GM12878 (cell line): Measurements from ENCODE around the gene WNK2. TPM values are rescaled to one million over a fixed set of nuclear protein-coding genes. Genes with fewer than 3 reads are reported as not detected.

Source experiments
- BCL11A ChIP-seq: IDR thresholded peaks from 2 replicates; pipeline ENCODE4 v1.6.1; 2011; ENCODE audit warnings: low read depth, low read length
- BCL3 ChIP-seq: IDR thresholded peaks from 2 replicates; pipeline ENCODE4 v1.6.1; 2011; ENCODE audit warnings: borderline replicate concordance, low read depth, mild to moderate bottlenecking, moderate library complexity, low read length; ENCODE audit not compliant: insufficient read depth, poor library complexity, severe bottlenecking
- E2F4 ChIP-seq: IDR thresholded peaks from 2 replicates; pipeline ENCODE4 v1.6.1; 2012; ENCODE audit warnings: low read depth, low read length, improper control_type of control experiment
- ESRRA ChIP-seq: IDR thresholded peaks from 2 replicates; pipeline ENCODE4 v1.6.1; 2012; ENCODE audit warnings: mild to moderate bottlenecking, low read length, improper control_type of control experiment
- GATAD2B ChIP-seq: fragments of 450-650 bp; conservative IDR thresholded peaks from 2 replicates; pipeline ENCODE4 v1.6.1; 2017; ENCODE audit warnings: low read depth, mild to moderate bottlenecking, moderate library complexity
- KDM1A ChIP-seq: fragments of 200-600 bp; sonication (generic); IDR thresholded peaks from 2 replicates; pipeline ENCODE4 v1.6.1; 2016; ENCODE audit warnings: borderline replicate concordance
- MAX ChIP-seq: IDR thresholded peaks from 2 replicates; pipeline ENCODE4 v1.6.1; 2012; ENCODE audit warnings: low read depth, low read length, improper control_type of control experiment
- NBN ChIP-seq: fragments of 450-650 bp; IDR thresholded peaks from 2 replicates; pipeline ENCODE4 v1.6.1; 2016
- NFYA ChIP-seq: IDR thresholded peaks from 2 replicates; pipeline ENCODE4 v1.6.1; 2011; ENCODE audit warnings: low read depth, mild to moderate bottlenecking, low read length, improper control_type of control experiment, borderline replicate concordance
- PAX5 ChIP-seq: IDR thresholded peaks from 2 replicates; pipeline ENCODE4 v1.6.1; 2011; ENCODE audit warnings: low read depth, low read length, borderline replicate concordance
- POU2F2 ChIP-seq: IDR thresholded peaks from 3 replicates; pipeline ENCODE4 v1.6.1; 2011; ENCODE audit warnings: low read depth, mild to moderate bottlenecking, low read length, borderline replicate concordance
- PRDM15 ChIP-seq: fragments of 450-650 bp; formaldehyde crosslinking; IDR thresholded peaks from 2 replicates; pipeline ENCODE4 v1.4.0; 2020; ENCODE audit warnings: mild to moderate bottlenecking, moderate library complexity
- RCOR1 ChIP-seq: conservative IDR thresholded peaks from 2 replicates; pipeline ENCODE4 v1.6.1; 2012; ENCODE audit warnings: low read depth, low read length, improper control_type of control experiment
- RUNX3 ChIP-seq: IDR thresholded peaks from 2 replicates; pipeline ENCODE4 v1.6.1; 2012; ENCODE audit warnings: low read length, inconsistent platforms
- SREBF2 ChIP-seq: IDR thresholded peaks from 2 replicates; pipeline ENCODE4 v1.6.1; 2012; ENCODE audit warnings: mild to moderate bottlenecking, low read length
- STAT1 ChIP-seq: fragments of 450-650 bp; conservative IDR thresholded peaks from 2 replicates; pipeline ENCODE4 v1.6.1; 2014; ENCODE audit warnings: antibody characterized with exemption, mild to moderate bottlenecking
- STAT3 ChIP-seq: IDR thresholded peaks from 2 replicates; pipeline ENCODE4 v1.6.1; 2011; ENCODE audit warnings: low read depth, low read length, improper control_type of control experiment
- SUZ12 ChIP-seq: fragments of 200-600 bp; sonication (generic); IDR thresholded peaks from one replicate; pipeline ENCODE4 v1.6.1; 2018; ENCODE audit warnings: antibody characterized with exemption, mild to moderate bottlenecking; ENCODE audit not compliant: unreplicated experiment
- TCF7 ChIP-seq: IDR thresholded peaks from 2 replicates; pipeline ENCODE4 v1.6.1; 2014; ENCODE audit warnings: antibody characterized with exemption, borderline replicate concordance
- YY1 ChIP-seq: IDR thresholded peaks from 2 replicates; pipeline ENCODE4 v1.6.1; 2011; ENCODE audit warnings: low read depth, mild to moderate bottlenecking, low read length
- ZBED1 ChIP-seq: IDR thresholded peaks from 2 replicates; pipeline ENCODE4 v1.6.1; 2016; ENCODE audit warnings: borderline replicate concordance
- ZNF24 ChIP-seq: fragments of 450-650 bp; IDR thresholded peaks from 2 replicates; pipeline ENCODE4 v1.6.1; 2017; ENCODE audit warnings: antibody characterized with exemption, mild to moderate bottlenecking
- ZNF384 ChIP-seq: IDR thresholded peaks from 2 replicates; pipeline ENCODE4 v1.6.1; 2012; ENCODE audit warnings: low read depth, mild to moderate bottlenecking, low read length, improper control_type of control experiment, borderline replicate concordance
- polyA plus RNA-seq, 11 experiments: library from polyadenylated mRNA; depleted of rRNA in 4 of 11; unstranded in 6 of 11; stranded (reverse) in 5 of 11; fragments of >200 nt; fragmentation: Nextera tagmentation in 4 of 11; fragmentation: Illumina TruSeq in 1 of 11; extraction: Ambion mirVana in 4 of 11; extraction: Trizol in 1 of 11; gene quantifications; 1 replicate in 1 of 11; 2 replicates in 10 of 11; pipeline versions ENCODE4 v1.2.1 to v1.2.3, GENCODE V29; 2011 to 2016; ENCODE audit warnings: inconsistent platforms in 2 of 11, missing spikeins in 2 of 11, low read depth in 1 of 11
- total RNA-seq, 4 experiments: library from RNA; depleted of rRNA in 3 of 4; stranded (reverse); fragments of >200 nt in 3 of 4; fragmentation: Illumina TruSeq in 1 of 4; extraction: Trizol in 1 of 4; gene quantifications; 2 replicates each; pipeline versions ENCODE4 v1.2.1 to v1.2.3, GENCODE V29; 2013 to 2021

Gene WNK2
- total and polyA plus RNA-seq, 10 of the 15 experiments (the other 5 are each of a cell fraction or from before 2014, with no cell fraction given): 0.15 TPM; not detected in 9

GRCh38 chr9:93156475-93157008 lies 27.4 kb upstream of the WNK2 start (continued):
- peak; percentile 67; the same call in 1 of the 2 replicates for TF ChIP-seq BCL11A
- TF ChIP-seq SUZ12: no peak
- TF ChIP-seq MAX: no peak
- TF ChIP-seq ZNF24: no peak
- no peak for TF ChIP-seq ESRRA
- no peak for TF ChIP-seq STAT3
- TF ChIP-seq PAX5: no peak; the same call in 1 of the 2 replicates
- no peak for TF ChIP-seq STAT1
- TF ChIP-seq POU2F2: 0 out of 3 replicates have a peak, but pooled peaks have one; percentile 32
- TF ChIP-seq ZBED1: no peak
- TF ChIP-seq ZNF384: no peak
- no peak for TF ChIP-seq PRDM15 (CRISPR knock-in tag)
- peak; percentile 83 for TF ChIP-seq RUNX3
- TF ChIP-seq NBN: no peak
- no peak for TF ChIP-seq BCL3
- TF ChIP-seq E2F4: no peak
- no peak for TF ChIP-seq NFYA
- TF ChIP-seq YY1: no peak
- TF ChIP-seq SREBF2: no peak
- no peak for TF ChIP-seq KDM1A
- no peak for TF ChIP-seq TCF7
- no peak for TF ChIP-seq RCOR1
- no peak for TF ChIP-seq GATAD2B
